ENCODE data around the gene SGSM2.
A peak's percentile ranks its signal among the peaks of the same experiment; 100 is the strongest.

DNA sequence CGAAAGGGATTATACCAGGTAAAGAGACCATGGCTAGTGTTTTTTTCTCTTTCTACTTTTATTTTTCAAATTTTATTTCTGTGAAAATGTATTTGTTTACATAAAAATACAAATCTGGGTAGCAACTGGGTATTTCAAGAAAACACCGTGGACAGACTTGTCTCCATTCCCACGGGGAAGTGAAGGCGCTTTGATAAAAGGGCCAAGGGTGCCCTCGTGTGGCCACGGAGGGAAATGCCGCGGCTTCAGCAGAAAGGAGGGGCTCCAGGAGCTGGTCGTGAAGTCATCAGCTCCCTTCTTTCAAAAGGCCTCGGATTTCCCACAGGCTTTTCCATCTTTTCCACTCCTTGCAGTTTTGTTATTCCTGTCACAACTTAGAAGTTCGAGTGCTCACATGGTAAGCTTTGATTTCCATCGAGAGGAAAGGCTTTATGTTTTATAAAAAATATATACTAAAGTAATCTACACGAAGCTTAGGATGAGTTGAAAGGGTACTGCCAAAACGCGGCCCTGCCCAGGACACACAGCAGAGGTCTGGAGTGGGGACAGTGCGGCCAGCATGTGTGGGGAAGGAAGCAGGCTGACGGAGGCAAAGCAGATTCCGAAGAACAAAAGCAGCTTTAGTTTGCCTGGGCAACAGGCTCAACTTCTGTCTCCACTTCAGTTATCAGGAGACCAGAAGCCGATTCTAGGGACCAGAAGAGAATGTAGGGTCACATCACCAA lies 78.9 kb downstream of the SGSM2 start:
- TF ChIP-seq, protein P1, sequence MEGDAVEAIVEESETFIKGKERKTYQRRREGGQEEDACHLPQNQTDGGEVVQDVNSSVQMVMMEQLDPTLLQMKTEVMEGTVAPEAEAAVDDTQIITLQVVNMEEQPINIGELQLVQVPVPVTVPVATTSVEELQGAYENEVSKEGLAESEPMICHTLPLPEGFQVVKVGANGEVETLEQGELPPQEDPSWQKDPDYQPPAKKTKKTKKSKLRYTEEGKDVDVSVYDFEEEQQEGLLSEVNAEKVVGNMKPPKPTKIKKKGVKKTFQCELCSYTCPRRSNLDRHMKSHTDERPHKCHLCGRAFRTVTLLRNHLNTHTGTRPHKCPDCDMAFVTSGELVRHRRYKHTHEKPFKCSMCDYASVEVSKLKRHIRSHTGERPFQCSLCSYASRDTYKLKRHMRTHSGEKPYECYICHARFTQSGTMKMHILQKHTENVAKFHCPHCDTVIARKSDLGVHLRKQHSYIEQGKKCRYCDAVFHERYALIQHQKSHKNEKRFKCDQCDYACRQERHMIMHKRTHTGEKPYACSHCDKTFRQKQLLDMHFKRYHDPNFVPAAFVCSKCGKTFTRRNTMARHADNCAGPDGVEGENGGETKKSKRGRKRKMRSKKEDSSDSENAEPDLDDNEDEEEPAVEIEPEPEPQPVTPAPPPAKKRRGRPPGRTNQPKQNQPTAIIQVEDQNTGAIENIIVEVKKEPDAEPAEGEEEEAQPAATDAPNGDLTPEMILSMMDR (IDR thresholded peaks at IDR 0.05; ENCODE audit: low read depth, low read length, missing input control), result peak; percentile 99
- TF ChIP-seq TAF1 (conservative IDR thresholded peaks at IDR 0.05), result no peak
- peak; percentile 96 to 97 for TF ChIP-seq RAD21 (IDR thresholded peaks at IDR 0.05)
- no peak for TF ChIP-seq EGR1 (IDR thresholded peaks at IDR 0.05; ENCODE audit: low read depth in 2 of 2)
- TF ChIP-seq FOXA2 (IDR thresholded peaks at IDR 0.05), result no peak
- TF ChIP-seq, protein P2, sequence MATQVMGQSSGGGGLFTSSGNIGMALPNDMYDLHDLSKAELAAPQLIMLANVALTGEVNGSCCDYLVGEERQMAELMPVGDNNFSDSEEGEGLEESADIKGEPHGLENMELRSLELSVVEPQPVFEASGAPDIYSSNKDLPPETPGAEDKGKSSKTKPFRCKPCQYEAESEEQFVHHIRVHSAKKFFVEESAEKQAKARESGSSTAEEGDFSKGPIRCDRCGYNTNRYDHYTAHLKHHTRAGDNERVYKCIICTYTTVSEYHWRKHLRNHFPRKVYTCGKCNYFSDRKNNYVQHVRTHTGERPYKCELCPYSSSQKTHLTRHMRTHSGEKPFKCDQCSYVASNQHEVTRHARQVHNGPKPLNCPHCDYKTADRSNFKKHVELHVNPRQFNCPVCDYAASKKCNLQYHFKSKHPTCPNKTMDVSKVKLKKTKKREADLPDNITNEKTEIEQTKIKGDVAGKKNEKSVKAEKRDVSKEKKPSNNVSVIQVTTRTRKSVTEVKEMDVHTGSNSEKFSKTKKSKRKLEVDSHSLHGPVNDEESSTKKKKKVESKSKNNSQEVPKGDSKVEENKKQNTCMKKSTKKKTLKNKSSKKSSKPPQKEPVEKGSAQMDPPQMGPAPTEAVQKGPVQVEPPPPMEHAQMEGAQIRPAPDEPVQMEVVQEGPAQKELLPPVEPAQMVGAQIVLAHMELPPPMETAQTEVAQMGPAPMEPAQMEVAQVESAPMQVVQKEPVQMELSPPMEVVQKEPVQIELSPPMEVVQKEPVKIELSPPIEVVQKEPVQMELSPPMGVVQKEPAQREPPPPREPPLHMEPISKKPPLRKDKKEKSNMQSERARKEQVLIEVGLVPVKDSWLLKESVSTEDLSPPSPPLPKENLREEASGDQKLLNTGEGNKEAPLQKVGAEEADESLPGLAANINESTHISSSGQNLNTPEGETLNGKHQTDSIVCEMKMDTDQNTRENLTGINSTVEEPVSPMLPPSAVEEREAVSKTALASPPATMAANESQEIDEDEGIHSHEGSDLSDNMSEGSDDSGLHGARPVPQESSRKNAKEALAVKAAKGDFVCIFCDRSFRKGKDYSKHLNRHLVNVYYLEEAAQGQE (IDR thresholded peaks at IDR 0.05), result peak; percentile 23
- TF ChIP-seq SP1 (IDR thresholded peaks at IDR 0.05), result no peak

All from liver (tissue), 3 donors.